HS-27A (cell line): ENCODE results near the gene OR52E5.

ENCODE experiments used
- DNase-seq: peaks from one replicate; pipeline ENCODE4 v3.0.0-alpha.2; 2012; ENCODE audit warnings: low read depth, missing footprints

OR52E5 gene

GRCh38 chr11:5933116-5933515, 40.1 kb downstream of the OR52E5 start:
- DNase-seq = no peak

- DNase-seq = no peak
Observed at GRCh38 chr11:5937868-5938602, 45.0 kb downstream of the OR52E5 start.

- DNase-seq = no peak
Observed at GRCh38 chr11:5938603-5938965, 45.6 kb downstream of the OR52E5 start.

- no peak for DNase-seq
Observed at GRCh38 chr11:5940748-5941147, 47.7 kb downstream of the OR52E5 start.

DNA sequence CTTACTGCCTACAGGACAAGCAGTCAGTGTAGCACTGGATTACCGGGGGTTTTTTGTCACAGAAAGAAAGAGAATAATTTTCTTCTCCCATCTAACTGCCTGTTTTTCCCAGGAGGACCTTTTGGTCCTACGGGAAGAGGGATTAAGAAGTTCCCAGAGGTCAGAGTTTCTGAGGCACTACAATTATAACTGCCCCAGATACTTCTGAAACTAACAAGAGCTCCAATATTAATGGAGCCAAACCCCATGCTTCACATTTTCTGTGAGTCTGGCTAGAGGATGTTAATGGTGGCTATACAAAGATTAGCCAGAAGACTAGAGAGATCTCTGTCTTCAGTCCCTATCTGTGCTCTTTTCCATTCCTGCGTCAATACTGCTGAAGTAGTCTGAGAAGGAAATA, 48.9 kb downstream of the OR52E5 start, which contains the start of gene OR56A3:
Gene OR56A3 (plus strand): TSS at position 301 of the 400 bp plus-strand sequence. CDS start 5,096 bp downstream, outside the sequence.
- DNase-seq = no peak
